GM19452 (cell line): ENCODE results near the gene SUSD3.

ENCODE experiments used
- ATAC-seq: cut with Tn5 transposase; IDR thresholded peaks from one replicate; pipeline ENCODE4 v1.9.1; 2021; ENCODE audit not compliant: unreplicated experiment

The SUSD3 gene

GRCh38 chr9:93051680-93052089, 6.8 kb upstream of the SUSD3 start:
- no peak for ATAC-seq

- no peak for ATAC-seq
Measured at GRCh38 chr9:93052791-93053540, 5.5 kb upstream of the SUSD3 start.

GRCh38 chr9:93053781-93054331, 4.6 kb upstream of the SUSD3 start:
- no peak for ATAC-seq

- no peak for ATAC-seq
Measured at GRCh38 chr9:93054758-93055704, 3.5 kb upstream of the SUSD3 start.

GRCh38 chr9:93057042-93057702, 1.3 kb upstream of the SUSD3 start:
- ATAC-seq: no peak

- ATAC-seq: peak; percentile 13
Measured at GRCh38 chr9:93057703-93058354, 672 bp upstream of the SUSD3 start.

- ATAC-seq: peak; percentile 8
Measured at GRCh38 chr9:93059011-93059714, 662 bp downstream of the SUSD3 start.

GRCh38 chr9:93059715-93060578, 1.4 kb downstream of the SUSD3 start:
- ATAC-seq: no peak

GRCh38 chr9:93060746-93061259, 2.3 kb downstream of the SUSD3 start:
- ATAC-seq: no peak

GRCh38 chr9:93061260-93061751, 2.8 kb downstream of the SUSD3 start:
- no peak for ATAC-seq

- ATAC-seq: peak; percentile 37
Measured at GRCh38 chr9:93061791-93062763, 3.6 kb downstream of the SUSD3 start.

- peak; percentile 91 for ATAC-seq
Measured at GRCh38 chr9:93064392-93065134, 6.1 kb downstream of the SUSD3 start.

GRCh38 chr9:93065135-93065720, 6.7 kb downstream of the SUSD3 start:
- ATAC-seq: no peak

- ATAC-seq: no peak
Measured at GRCh38 chr9:93066978-93067603, 8.6 kb downstream of the SUSD3 start.

GRCh38 chr9:93068956-93069355, 10.5 kb downstream of the SUSD3 start:
- ATAC-seq: no peak

GRCh38 chr9:93071464-93071863, 13.0 kb downstream of the SUSD3 start:
- no peak for ATAC-seq
